Esophagus squamous epithelium (tissue), 4 donors: ENCODE data around the gene PSKH1.

Experiments used
- POLR2A ChIP-seq, 4 donors: fragments of 450-650 bp; IDR thresholded peaks; one replicate each; pipeline ENCODE4 v1.6.1; 2017; ENCODE audit warnings: antibody characterized with exemption in 4 of 4, mild to moderate bottlenecking in 4 of 4, moderate library complexity in 3 of 4
- TF ChIP-seq, protein P1 (sequence below), 6 experiments: fragments of 450-650 bp in 4 of 6; fragments of 200-600 bp in 2 of 6; sonication (generic) in 2 of 6; IDR thresholded peaks; one replicate each; pipeline ENCODE4 v1.5.1; 2016 to 2019; ENCODE audit warnings: antibody characterized with exemption in 6 of 6, mild to moderate bottlenecking in 4 of 6, moderate library complexity in 4 of 6

DNA sequence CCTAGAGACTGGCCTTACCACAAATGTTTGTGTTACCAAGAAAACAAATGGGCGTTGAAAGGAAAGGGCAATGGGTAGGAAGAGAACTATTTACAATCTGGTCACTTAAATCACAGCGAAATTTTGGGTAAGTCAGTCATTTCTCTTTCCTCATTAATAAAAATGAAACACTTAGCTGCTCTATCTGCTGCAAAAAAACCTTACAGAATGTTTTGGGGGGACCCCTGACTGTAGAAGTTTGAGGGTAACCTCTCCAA is 47.1 kb upstream of the PSKH1 start:
- TF ChIP-seq, protein P1, sequence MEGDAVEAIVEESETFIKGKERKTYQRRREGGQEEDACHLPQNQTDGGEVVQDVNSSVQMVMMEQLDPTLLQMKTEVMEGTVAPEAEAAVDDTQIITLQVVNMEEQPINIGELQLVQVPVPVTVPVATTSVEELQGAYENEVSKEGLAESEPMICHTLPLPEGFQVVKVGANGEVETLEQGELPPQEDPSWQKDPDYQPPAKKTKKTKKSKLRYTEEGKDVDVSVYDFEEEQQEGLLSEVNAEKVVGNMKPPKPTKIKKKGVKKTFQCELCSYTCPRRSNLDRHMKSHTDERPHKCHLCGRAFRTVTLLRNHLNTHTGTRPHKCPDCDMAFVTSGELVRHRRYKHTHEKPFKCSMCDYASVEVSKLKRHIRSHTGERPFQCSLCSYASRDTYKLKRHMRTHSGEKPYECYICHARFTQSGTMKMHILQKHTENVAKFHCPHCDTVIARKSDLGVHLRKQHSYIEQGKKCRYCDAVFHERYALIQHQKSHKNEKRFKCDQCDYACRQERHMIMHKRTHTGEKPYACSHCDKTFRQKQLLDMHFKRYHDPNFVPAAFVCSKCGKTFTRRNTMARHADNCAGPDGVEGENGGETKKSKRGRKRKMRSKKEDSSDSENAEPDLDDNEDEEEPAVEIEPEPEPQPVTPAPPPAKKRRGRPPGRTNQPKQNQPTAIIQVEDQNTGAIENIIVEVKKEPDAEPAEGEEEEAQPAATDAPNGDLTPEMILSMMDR (IDR thresholded peaks at IDR 0.05) = no peak
- no peak for TF ChIP-seq POLR2A (IDR thresholded peaks at IDR 0.05)
